SKM-1 (cell line): ENCODE measurements around the gene DPP10.

ENCODE experiments used
- DNase-seq: peaks from one replicate; lab custom pipeline; 2025; ENCODE audit not compliant: unreplicated experiment; lab: John Stamatoyannopoulos, UW

The DPP10 gene

DNA sequence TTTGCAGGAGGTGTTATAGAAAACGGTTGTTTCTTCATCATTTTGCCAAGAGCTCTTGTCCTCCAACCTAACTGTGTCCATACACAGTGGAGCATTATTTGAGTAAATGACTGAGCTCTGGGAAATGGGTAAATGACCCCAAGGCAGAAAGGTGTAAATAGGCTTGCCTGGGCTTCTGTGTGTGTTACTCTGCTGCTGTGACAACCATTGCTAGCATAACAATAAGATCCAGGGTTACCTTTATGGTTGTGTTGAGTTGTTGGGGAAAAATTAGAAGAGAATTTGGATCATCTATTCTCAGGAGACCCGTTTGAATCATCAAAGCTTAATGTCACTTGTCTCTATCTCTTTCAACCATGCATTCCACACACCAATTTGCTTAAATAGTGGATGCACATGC, 672.7 kb downstream of the DPP10 start:
- DNase-seq: no peak

DNA sequence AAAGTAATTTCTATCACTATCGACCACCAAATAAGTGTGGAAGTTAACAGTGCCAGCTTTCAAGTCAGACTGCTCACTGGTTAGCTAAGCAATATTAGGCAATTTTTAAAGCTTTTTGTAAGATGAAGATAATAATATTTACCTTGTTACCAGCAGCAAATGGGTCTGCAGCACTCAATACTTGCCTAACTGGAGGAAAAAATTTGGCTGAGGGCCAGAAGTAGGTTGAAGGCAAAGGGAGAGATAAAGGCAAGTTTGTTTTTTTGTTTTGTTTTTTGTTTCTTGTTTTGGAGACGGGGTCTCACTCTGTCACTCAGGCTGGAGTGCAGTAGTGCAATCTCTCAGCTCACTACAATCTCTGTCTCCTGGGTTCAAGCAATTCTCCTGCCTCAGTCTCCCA, 675.9 kb downstream of the DPP10 start:
- DNase-seq: no peak

DNA sequence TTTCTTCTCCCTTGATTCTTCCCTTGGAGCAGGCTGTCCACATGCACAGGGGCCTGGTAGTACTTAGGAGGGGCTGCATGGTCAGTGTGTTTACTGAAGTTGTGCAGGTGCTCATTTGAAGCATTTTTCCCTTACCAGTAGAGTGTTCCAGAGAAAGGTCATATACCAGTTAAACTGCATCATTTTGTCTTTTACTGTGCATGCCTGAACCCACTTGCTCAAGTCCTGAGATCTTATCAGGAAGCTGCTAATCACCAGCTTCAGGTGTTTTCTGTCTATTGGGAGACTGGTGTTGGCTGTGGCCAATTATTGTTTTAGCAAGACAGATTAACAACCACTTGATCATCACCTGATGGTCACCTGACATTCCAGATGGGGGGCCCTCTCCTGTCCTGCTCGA, 676.6 kb downstream of the DPP10 start:
- no peak for DNase-seq

DNA sequence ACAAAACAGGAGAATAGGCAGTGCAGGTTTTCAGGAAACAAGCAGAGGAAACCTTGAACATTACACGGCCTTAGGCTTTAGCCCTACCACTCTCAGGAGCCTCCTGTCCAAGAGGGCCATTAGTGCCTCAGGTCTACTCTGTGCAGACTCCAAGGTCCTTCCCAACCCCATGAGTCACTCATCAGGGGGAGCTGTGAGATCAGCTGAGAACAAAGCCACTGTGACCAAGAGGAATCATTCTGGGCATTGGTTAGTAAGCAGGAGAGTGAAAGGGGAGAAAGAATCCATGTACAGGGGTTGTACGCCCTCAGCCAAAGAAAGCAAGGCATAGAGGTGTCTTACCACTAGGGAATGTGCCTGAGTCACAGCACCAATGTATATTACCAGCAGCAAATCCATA, 680.3 kb downstream of the DPP10 start:
- no peak for DNase-seq

DNA sequence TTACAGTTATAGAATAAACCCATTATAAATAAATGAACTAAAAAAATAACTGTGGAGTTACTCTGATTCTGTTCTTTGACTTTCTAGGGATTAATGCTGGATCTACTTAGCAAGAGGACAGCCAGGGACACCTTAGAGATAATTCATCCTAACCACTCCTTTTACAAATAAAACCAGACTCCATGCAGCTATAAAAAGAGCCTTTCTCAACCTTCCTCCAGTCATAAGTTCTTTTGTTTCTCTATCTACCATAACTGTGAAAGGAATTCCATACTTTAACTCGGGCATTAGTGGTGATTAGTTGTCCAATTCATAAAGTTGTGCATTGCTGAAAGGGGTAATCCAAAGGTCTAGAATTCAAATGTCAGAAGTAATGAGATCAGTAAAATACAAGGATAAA, 682.4 kb downstream of the DPP10 start:
- DNase-seq: no peak

DNA sequence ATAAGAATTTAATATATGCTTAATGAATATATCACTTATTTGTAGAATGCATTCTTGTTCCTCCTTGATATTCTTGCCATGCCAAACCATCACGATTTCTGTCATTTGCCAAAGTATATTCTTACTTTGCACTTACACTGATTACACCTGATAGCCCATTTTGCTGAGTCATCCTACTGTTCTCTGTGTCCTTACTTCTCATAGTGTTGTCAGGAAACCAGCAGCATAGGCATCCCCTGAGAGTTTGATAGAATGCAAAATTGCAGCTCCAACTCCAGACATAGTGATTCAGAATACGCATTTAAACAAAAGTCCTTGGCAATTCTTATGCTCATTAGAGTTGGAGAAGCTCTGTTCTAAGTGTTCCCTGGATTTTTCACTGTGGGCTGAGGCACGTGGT, 687.1 kb downstream of the DPP10 start:
- DNase-seq: no peak

DNA sequence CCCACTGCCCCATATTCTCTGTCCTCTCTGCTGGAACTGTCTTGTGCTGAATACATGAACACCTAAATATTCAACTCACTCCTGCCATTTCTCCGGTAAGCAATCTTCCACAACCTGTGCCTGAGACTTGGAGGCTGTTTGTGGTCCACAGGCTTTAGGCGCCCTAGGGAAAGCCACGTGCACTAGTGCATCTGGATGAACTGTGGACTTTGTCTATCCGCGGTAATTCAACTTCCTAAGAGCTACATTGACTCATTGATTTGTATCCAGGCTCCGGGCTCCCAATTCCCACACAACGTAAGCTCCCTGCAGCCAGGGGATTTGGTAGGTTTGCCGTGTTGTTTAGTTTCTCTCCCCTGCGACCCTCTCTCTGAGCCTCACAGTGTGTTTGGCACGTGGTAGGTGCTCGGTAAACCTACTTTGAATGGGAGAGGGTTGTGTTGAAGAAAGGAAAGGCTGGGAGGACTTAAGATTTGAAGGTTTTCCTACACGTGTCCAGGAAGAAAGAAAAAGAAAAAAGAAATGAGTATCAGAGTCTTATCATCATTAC, 718.2 kb downstream of the DPP10 start:
- no peak for DNase-seq

DNA sequence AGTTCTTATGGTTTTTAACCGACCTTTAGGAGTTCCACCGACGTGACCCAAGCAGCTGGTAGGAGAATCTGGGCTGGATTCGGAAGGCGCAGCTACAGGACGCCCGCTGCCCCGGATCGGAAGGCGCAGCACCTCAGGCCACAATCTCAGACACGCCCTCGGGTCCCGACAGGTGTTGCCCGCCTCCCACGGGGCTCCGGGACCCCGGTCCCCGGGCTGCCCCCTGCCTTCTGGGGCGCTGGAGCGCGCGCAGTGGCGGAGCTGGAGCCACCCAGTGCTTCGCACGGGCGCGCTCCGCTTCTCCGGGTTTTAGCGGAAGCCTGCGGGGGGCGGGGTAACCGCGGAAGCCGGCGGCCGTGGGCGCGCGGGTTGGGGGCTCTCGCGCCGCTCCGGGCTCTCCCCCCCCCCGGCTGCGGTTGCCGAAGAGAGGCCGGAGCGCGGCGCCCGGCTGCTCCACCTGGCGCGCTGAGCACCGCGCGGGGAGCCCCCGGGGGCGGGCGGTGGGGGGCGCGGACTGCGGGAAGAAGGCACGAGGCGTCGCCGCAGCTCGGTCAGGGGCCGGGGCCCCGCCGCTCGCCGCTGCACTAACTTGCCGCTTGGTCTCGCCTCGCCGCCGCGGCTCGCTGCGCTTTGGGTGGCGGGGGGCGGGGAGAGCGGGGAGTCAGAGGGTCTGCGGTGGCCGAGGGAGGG, 718.8 kb downstream of the DPP10 start:
- DNase-seq: peak; percentile 61

DNA sequence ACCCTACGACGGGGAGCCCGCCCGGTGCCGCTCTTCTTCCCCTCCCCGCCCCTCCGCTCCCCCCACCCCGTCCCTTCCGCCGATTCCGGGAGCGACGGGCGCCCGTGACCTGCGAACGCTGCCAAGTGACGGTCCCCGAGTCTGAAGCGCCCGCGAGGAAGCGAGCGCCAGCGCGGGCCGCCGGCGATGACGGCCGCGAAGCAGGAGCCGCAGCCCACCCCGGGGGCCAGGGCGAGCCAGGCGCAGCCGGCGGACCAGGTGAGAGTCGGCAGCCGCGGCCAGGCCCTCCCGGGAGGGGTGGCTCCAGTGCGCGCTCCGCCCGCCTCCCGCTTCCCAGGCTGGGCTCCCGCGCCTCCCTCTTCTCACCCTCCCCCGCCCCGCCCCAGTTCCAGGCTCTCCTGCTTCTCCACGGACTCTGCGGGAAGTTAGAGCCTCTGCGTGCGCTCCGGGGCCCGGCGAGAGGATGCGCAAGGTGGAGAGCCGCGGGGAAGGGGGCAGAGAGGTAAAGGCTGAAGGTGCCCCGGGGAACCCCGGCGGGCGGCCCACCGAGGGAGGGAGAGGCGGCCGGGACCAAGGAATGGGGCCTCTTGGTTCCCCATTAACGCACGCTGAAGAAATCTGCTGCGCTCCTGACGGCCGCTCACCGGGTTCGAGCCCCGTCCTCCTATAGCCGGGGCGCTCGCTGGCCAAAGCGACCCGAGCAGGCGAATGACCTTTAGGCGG, 719.5 kb downstream of the DPP10 start:
- no peak for DNase-seq

DNA sequence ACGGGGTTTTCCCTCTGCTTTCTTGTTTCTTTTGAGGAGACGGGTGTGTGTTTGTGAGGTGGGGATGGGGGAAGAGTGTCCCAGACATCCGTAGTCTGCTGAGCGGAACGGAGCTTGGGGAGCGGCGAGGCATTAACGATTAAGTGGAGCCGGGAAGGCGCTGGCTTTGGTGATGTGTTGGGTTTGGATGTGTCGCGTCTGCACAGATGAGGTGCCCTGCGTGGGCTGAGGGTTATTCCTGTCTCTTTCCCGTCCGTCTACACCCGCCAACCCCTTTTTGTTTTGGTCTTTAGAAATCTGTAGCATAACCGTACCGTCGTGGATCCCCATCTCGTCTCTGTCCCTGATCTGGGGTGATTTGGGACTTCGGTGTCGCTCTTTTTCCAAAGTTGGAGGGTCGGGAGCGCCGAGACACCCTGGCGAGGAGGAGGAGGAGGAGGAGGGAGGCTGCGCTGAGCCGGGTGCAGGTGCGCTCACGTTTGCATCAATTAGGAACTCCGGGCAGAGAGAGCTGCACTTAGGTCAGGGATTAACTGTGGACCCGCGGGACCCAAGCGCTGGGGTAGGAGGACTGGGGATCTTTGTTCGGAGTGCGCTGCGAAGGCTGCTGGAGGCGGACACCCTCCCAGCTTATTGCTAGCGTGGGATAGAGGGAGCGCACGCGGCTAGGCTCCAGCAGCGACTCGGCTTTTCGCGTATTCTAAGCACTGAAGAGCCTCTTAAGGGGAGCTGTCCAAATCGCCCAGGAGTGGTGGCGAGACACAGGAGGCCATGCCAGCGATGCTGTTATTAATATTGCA, 720.3 kb downstream of the DPP10 start:
- DNase-seq: no peak

DNA sequence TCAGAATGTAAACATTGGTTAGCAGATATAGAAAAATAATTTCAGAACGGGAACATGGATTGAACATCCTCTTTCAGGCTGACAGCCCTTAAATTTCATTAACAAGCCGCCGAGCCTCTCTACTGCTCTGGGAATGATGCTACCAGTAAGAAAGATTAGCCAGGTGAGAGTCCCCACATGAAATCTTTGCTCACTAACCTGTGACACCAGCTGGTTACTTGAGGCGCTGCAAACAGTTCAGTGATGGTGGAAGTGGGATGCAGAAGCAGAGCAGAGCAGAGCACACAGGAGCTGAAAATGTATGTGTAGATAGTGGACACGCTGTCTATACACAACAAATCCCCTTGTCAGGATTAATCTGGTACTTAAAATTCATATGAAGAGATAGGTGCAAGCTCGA, 721.1 kb downstream of the DPP10 start:
- no peak for DNase-seq

DNA sequence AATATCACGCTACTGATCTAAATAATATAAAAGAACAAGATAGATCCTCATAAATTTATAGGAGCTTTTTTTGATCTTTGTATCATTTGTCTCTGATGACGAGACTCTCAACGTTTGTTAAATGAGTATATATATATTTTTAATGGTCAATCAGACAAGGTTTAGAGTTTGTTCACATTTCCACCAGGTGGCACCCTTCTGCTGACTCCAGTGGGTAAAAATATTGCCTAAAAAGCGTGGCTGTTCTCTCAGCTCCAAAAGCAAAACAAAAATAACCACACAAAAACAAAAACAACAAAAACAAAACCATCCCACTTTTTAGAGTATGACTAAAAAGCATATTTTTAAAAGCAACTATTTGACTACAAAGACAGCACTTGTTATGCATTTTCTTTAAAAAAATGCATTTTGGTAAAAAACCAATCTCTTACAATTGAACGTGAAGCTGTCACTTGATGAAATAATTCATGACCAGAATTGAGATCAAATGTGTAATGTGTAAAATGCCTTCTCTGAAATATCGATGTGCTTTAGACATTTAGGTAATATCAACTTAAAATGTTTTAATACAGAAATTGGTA, 723.2 kb downstream of the DPP10 start:
- DNase-seq: peak; percentile 51

DNA sequence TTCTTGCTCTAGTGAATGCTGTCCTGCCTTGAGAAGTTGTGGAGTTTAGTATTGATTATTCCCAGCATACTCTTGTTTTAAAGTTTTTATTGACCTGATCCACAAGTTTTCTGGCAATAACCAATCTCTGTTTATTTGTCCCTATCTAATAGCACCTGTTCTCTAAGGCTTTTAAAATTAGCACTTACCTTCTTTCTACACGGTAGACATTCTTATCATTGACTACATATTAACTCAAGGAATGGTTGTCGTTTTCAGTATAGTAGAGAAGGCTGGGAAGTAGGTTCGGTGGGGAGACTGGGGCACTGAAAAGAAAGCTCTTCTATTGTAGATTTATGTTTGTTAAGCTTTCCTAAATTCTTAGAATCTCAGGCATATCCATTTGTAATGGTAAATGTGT, 726.0 kb downstream of the DPP10 start:
- no peak for DNase-seq

DNA sequence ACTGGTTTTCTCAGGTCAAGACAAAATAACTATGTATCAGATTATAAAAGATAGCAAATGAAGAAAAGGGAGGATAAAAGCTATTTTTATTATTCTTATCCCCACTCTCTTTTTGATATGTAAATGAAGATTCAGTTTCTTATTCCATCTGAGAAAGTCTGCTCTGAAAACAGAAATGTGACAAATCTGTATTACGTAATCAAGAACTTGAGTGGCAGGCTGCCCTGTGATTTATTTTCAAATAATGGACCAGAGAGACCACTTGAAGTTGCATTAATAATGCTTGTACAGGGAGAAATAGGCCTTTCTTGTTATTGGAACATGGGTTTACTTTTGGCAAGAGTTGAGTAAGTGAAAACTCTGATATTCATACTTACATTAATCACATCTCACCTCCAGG, 727.4 kb downstream of the DPP10 start:
- no peak for DNase-seq

DNA sequence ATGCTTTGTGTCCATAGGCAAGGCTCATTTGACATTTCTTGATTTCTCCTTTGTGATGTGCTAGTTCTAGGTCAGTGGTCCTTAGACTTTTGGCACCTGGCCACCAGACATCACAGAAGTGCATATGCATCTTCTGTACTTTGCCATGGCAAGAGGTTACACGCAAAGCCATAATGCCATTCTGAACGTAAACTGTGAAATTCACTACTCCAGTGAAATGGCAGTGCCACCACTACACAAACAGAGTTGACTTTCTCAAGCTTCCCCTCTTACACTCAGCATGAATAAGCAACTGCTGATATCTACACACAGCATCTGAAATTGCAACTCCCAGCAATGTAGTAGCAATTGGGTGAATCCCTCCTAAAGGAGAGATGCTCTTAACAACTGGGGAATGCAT, 729.3 kb downstream of the DPP10 start:
- DNase-seq: no peak

DNA sequence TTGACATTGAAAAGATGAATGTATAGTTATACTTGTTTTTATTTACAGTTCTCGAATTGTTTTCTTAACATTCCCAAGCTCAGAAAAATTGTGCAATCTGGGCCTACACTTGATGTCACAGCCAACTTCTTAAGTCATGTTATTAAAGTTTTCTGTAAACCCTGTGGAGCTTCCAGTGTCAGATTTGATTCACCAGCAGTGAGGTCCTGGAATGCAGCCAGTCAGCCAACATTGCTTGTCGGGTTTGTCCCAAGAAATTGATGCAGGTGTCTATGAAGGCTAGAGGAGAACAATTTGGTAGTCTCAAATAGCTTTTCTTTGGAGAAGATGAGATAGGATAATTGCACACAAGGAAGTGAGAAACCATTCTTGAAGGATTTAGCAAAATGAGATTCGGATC, 732.2 kb downstream of the DPP10 start:
- DNase-seq: no peak

DNA sequence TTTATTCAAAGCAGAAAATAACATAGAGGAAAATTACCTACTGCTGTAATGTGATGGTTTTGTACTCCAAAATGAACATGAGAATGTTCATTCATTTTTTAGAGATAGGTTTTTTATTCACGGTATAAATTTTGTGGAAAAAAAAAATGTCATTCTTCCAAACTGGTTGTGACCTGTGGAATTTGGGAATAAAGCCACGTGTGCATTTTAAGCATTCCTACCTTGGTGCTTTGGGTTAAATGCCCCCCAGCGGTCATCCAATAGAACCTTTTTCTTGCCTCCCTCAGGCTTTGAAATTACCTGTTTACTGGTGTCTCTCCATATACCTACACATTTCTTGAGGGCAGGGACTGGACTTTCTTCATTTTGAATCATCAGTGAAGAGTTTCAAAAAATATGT, 740.7 kb downstream of the DPP10 start:
- no peak for DNase-seq

DNA sequence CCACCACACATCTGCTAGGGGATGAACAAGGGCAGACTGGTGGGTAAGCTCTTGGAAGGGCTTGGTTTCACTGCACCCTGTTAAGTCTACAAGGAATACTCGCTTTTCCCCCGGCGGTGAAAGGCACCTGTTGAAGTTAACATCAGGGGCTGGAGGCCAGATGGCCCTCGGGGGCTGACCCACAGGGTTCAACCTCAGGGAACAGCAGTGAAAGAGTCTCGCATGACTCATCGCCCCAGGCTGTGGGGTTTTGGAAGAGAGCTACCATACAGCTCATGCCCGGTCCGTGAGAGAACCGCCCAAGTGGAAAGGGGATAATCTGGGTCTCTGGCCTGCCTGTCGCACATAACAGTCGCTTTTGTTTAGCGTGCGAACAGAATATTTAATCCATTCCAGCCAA, 748.0 kb downstream of the DPP10 start:
- DNase-seq: no peak

DNA sequence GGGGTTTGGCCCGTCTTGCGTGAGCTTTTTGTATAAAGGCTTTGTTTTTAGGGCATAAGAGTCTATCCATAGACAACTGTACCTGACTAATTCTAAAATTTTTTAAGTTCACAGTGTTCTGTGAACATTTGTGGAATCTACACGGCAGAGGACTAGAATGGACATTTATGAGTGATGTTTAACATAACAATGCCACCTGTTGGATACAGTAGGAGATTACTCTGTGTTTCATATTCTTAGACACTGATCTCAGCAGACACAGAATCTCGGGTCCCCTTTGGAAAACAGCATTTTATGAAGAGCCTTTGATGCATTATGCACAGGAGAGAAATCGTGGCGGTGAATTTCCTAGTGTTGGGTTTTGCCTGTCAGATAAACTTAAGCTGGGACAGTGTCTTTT, 752.2 kb downstream of the DPP10 start:
- no peak for DNase-seq

DNA sequence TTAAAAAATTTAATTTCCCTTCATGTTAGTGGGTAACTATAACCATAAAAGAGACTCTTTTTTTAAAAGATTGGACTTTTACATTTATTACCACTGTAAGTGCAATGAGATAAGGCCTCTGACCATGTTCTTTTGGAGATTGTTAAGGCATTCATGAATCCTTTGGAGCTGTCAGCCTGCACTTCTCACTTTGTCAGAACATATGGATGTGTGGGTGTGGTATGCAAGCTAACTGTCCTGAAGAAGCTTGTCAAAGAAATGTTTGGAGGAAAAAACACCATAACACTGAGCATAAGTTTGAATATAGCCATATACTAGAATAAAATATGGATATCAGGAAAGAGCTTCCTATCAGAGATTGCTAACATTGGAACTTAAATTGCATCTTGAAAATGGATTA, 754.1 kb downstream of the DPP10 start:
- no peak for DNase-seq

DNA sequence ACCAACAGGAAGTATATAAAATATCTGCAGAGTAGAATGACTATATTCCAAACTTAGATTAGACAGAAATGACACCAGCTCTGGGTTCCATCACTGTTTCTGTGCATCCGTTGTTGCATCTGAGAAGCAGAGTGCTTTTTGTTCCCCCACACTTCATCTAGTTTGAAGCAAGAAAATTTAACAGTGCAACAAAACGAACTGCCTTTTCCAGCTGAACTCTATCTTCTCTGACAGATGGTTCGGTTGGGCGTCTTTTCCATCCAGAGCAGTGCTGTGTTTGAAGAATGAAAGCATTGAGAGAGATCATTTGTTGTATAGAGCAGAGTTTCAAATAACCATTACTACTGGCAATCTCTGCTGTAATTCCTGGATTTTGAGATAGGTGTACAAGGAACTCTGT, 757.5 kb downstream of the DPP10 start:
- no peak for DNase-seq

DNA sequence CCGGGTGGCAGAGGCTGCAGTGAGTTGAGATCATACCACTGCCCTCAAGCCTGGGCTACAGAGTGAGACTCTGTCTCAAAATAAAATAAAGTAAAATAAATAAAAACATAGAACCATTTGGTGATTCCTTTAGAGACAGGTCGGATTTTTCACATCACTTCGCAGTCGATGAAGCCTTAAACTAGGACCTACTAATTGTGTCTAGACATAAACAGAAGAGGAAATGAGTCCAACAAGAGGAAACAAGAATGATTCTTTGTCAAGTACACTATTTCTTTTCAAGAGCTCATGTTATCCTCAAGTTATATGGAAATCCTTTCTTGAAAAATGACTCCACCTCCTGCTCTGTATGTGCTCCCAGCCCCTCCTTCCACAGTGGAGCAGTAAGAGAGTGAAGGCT, 758.9 kb downstream of the DPP10 start:
- no peak for DNase-seq
